ENCODE results near the gene TMEM212.

- TF ChIP-seq POLR2A (IDR thresholded peaks at IDR 0.05) (no peak), CTCF (IDR thresholded peaks at IDR 0.05) (no peak), EP300 (IDR thresholded peaks at IDR 0.05) (no peak), POLR2AphosphoS5 (IDR thresholded peaks at IDR 0.05) (no peak)
These were observed 35.5 kb downstream of the TMEM212 start for GRCh38 chr3:171878461-171879225.
